Inflammatory macrophage treated with lipopolysaccharide for 4 hours (primary cell): ENCODE results near the gene GLIPR2.
"Not testable (repeated sequence)": the region's sequence is repeated elsewhere in the genome, so short reads cannot be mapped to it uniquely, and the experiment has no call there.

Experiments
- DNase-seq: peaks from one replicate; pipeline ENCODE4 v3.0.0-alpha.2; 2020

GLIPR2 gene, protein sequence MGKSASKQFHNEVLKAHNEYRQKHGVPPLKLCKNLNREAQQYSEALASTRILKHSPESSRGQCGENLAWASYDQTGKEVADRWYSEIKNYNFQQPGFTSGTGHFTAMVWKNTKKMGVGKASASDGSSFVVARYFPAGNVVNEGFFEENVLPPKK

DNA sequence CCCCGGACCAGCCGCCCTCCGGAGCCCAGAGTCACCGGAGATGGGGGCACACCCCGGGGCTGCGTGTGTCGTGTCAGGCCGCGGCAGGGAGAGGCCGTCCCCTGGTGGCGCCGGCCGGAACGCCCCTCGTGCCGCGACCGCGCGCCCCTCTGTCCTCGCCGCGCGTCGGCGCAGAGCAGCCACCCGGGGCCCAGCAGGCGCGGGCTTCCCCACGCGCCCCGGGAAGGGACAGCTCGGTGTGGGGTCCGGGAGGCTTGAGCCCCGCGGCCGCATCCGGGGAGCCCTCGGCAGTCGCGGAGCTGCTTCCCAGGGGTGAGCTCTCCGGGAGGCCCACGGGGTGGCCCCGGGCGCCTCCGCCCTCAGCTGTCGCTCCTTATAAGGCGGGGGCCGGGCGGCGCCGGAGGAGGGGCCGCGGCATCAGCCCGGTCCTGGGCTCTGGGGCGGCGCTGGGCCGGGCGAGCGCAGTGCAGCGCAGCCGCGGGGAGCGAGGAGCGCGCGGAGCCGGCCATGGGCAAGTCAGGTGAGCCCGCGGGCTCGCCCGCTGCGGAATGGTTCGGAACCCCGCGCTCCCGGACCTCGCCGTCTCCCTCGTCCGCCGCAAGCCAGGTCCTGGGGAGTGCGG lies at the start of gene GLIPR2:
GLIPR2 (plus strand) TSS at position 462 of the 622 bp plus-strand sequence; CDS start at position 508, 46 bp downstream.
- DNase-seq = peak; percentile 86

GRCh38 chr9:36087054-36087453 lies 49.5 kb upstream of the GLIPR2 start:
- not testable (repeated sequence) for DNase-seq

DNA sequence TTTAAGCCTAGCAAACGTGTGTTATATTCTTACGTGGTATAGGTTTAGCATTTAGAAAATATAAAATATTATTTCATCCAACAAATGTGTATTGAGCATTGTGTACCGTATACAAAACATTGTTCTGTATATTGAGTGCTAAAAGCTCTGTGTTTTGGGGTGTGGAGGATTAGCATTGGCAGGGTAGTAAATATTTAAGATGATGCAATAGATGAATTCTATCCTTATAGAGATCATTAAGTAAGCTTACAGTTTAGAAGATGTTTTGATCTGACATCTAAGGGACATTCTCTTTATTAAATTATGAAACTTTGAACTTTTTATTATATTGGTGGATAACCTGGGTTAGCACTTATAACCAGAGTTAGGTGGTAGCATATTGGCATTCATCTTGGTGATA lies 48.5 kb upstream of the GLIPR2 start:
- no peak for DNase-seq

DNA sequence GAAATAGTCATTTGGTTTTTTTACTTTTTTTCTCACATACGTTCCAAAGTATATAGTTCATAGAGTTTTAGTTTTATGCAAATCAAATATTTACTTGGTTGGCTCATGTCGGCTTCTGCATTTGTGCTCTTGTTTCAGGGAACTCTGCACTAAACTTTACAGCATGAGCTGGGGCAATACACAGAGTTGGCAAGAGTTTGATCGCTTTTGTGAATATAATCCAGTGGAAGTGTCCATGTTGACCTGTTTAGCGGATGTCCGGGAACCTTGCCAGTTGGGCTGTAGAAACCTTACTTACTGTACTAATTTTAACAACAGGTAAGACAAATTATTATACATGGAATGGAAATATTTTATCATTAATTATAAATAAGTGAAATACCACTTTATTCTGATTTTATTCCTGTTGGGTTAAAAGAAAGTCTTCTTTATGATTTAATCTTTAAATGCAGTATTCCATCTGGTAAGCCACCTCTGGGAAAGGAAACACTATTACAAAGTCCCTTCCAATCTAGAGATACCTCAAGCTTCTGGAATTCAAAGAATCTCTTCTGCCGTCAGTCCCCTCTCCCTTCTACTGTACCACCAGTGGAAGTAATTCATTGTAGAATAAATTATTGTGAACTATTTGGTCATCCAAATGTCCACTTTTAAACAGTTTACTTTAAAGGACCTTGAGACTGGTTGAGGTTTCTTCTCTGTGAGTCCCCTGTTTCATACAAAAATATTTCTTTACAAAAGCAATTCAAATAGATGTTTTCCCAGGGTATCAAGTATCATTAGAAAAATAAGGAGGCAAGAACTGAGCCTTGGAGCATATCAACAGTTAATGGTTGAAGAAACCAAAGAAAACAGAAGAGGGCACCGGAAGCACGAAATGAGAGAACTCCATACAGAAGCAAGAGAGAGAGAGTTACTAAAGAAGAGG lies 45.2 kb upstream of the GLIPR2 start:
- peak; percentile 18 for DNase-seq

DNA sequence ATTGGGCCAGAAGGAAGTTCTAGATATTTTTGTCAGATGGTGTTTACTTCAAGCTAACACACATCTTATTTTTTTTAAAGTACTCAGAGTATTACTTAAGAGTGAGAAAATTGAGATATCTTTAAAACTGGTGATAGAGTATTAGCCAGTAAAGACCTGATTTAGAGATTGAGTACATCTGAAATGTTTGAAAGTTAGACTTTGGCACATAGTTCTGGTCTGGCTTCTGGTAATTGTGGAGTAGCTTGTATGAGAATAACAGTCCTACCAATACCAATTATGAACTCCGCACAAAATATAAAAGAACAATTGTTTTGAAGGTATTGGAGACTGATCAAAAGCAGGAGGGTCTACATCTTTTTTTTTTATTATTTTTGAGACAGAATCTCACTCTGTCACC lies 44.5 kb upstream of the GLIPR2 start:
- DNase-seq = no peak

DNA sequence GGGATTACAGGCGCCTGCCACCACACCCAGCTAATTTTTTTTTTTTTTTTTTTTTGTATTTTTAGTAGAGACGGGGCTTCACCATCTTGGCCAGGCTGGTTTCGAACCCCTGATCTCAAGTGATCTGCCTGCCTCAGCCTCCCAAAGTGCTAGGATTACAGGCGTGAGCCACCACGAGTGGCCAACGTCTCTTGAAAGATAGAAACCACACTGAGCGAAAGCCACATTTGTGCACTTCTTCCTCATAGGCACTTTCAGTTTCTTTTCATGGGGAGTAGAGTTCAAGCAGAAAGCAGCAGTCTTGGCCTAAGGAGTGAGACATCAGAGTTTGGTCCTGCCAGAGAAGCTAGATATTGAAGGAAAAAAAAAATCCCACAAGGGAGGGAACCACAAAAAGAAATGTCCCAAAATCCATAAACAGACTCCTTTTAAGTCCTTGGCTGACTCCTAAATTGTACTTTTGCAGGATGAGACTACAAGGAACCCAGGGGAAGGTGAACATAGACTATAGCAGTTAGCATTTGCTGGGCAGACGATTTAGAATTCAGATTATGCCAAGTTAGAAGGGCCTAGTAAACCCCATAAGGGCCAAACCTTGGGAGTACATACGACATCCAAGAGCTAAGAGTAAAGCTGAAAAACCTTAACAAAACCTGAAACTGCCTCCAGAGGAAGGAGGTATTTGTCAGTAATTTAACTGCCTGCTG lies 43.9 kb upstream of the GLIPR2 start:
- DNase-seq = peak; percentile 90

DNA sequence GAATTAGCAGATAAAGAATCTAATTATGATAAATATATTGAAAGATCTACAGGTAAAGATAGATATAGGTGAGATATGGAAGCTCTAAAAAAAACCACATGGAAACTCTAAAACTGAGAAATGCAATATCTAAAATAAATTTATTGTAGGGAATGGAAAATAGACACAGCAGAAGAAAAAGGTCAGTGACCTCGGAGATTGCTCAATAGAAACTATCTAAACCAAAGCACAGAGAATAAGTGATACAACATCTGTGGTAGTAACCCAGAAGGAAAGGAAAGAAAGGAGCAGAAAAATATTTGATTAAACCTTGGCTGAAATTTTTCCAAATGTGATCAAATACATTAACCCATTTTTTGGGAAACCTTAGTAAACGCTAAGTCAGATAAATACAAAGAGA lies 43.1 kb upstream of the GLIPR2 start:
- DNase-seq = peak; percentile 28

GRCh38 chr9:36099718-36100117 lies 36.8 kb upstream of the GLIPR2 start:
- DNase-seq = no peak

DNA sequence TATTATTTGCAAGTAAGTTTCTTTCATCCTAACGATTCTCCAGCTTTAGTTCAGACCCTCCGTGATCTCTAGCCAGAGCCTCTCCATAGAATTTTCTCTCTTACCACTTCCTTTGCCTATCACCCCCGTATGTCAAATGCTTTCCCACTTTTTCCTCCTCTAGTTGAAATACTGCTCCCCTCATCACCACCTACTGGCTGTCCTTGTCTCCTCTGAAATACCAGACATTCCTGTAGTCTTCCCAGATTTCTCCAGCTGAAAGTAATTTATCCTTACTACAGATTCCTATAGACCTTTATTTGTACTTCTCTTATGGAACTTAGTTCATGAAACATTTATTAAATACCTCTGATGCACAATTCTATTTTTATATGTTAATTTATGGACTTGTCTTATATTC lies 36.0 kb upstream of the GLIPR2 start:
- no peak for DNase-seq

GRCh38 chr9:36101916-36102741 lies 34.4 kb upstream of the GLIPR2 start:
- DNase-seq = no peak

DNA sequence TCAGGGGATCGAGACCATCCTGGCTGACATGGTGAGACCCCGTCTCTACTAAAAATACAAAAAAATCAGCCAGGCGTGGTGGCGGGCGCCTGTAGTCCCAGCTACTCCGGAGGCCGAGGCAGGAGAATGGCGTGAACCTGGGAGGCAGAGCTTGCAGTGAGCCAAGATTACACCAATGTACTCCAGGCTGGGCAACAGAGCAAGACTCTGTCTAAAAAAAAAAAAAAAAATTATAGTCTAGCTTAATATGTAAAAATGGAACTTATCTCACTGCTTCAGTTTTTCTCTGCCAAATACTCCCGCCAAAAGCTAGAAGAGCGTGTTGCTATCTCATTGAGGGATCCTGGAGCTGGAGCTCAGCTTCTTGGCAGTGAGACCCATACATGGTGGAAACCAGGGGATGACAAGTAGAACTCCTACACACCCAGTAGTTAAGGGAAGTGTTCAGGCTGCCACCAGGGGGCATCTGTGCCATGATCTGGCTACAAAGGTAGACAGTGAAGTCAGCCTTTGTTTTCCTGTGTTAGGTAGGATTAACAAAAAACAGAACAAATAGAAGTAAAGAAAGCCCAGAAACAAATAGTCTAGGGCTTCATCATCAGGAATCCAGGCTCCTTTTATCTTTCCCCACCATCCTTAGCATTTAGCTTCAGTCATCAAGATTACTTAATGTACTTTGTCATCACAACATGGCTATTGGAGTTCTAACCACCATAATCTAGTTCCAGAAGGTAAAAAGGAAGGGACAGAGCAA lies 33.6 kb upstream of the GLIPR2 start:
- peak; percentile 84 for DNase-seq

- no peak for DNase-seq
Observed at GRCh38 chr9:36109071-36109470, 27.5 kb upstream of the GLIPR2 start.

DNA sequence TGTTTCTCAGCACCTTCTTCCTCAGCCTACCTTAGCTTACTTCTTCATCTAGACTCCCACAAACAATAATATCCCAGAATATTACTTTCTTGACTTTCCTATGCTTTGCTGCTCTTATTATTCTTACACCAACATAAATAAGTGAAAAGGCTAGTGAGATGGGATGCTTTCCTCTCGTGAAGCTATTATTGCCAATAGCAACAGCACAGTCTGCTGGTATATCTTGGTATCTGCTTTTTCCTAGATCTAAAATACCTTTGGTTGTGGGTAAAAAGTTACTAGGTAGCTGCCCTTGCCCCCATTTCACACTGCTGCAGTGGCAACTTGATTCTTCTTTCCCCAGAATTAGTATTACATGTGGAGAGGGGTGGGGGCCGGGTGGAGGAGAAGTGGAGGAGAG lies 26.1 kb upstream of the GLIPR2 start:
- no peak for DNase-seq

GRCh38 chr9:36112516-36112915 lies 24.0 kb upstream of the GLIPR2 start:
- DNase-seq = no peak

DNA sequence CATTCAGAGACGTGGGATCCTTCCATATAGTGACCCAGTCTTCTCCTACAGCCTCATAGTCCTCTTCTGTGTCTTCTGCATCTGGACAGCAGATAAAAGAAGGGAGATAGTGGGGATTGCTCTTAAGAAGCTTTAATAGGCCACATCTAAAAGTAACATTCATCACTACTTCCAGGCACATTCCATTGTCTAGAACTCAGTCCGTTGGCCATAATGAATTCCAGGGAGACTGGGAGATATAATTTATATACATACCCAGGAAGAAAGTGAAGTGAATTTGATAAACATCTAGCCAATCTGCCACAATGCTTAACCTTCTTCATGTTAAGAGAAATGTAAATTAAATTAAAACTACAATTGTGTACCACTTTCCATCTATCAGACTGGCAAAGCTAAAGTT lies 22.5 kb upstream of the GLIPR2 start:
- DNase-seq = no peak

DNA sequence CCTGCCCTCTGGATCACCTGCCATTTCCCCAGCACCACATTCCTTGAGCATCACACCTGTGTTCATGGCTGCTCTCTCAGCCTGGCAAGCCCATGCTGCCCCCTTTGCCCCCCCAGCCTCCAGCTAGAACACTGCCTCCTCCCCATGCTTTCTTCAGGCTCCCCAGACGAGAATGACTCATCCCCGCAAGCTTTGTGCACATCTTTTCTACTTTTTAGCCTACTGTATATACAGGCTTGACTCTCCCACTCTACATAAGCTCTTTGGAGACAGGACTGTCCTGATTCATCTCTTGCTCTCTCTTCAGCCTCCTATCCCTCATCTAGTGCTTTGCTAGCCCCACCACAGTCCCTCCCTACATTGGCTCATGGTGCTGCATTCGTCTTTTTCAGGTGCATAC lies 19.9 kb upstream of the GLIPR2 start:
- no peak for DNase-seq

- DNase-seq = no peak
Observed at GRCh38 chr9:36118201-36118600, 18.3 kb upstream of the GLIPR2 start.

DNA sequence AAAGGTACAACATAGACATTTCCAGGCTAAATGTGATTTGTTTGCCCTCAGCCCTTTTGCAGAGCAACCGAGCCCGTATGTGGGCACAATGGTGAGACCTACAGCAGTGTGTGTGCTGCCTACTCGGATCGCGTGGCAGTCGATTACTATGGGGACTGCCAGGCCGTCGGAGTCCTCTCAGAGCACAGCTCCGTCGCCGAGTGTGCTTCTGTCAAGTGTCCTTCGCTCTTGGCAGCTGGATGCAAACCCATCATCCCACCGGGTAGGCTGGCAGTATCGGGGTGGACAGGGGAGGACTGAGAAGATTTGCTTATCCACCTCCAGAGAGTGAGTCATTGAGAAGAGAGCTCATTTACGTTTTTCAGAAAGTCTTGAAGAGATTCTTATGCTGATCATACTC lies 17.8 kb upstream of the GLIPR2 start:
- DNase-seq = no peak

DNA sequence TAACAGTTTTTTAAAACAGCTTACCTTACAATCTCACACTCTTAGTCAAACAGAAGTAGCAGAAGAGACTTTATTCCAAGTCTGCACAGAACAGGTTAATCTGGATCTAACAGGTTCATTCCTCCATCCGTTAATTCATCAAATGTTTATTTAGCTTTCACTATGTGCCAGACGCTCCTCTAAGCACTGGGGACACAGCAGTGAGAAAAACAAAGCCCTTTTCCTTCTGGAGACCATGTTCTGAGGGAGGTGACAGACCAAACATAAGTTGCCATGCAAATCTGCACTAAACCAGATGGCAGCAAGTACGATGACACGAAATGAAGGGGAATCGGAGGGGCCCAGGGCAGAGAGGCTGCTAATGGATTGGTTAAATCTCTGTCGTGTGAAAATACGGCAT lies 17.1 kb upstream of the GLIPR2 start:
- no peak for DNase-seq

- no peak for DNase-seq
Observed at GRCh38 chr9:36120705-36121104, 15.8 kb upstream of the GLIPR2 start.

DNA sequence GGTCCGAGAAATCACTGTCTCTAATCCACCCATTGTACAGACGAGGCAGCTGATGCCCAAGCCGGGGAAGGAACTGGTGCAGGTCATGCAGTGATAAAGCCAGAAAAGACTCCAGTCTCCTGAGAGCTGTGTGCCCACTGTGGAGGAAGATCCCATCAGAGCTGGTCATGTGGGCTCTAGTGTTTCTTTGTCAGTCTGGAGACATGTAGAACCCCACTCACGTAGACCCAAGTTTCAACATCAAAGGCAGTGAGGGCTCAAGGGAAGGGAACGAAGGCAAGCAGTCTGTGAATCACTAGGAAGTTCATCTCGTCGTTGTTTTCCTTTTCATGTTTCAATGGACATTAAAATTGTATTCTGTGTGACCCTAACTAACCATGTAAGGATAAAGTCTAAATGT lies 14.6 kb upstream of the GLIPR2 start:
- DNase-seq = peak; percentile 54

DNA sequence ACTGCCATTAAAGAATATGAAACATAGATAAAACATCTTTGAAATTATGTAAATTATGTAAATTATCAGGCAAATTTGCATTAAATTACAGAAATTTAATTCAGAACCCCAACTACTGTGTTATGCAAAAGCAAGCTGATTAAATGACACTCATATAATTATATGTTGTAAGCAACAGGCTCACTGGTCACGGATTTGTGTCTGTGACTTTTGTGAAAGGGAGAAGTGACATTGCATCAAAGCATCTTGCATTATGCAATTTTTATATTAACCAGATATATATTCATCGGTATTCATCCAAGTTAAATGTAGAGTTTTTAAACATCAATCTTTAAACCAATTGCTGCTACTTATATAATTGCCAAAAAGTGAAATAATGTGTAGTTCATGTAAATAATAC lies 13.0 kb upstream of the GLIPR2 start:
- peak; percentile 90 for DNase-seq
